Activated effector memory CD4-positive, alpha-beta T cell treated with anti-CD3 and anti-CD28 coated beads, Interleukin-2, amount 50 U/mL, for 16 hours (primary cell): ENCODE measurements around the gene TOMM20L.
"Not testable (repeated sequence)": the region's sequence is repeated elsewhere in the genome, so short reads cannot be mapped to it uniquely, and the experiment has no call there.

Experiments used
- DNase-seq: peaks from one replicate; pipeline ENCODE4 v3.0.0-alpha.2; 2020

The TOMM20L gene

GRCh38 chr14:58395812-58396788 lies at the start of gene TOMM20L:
TOMM20L (plus strand) TSS chr14:58395930; CDS start chr14:58395958, 28 bp downstream.
- peak; percentile 90 for DNase-seq

DNA sequence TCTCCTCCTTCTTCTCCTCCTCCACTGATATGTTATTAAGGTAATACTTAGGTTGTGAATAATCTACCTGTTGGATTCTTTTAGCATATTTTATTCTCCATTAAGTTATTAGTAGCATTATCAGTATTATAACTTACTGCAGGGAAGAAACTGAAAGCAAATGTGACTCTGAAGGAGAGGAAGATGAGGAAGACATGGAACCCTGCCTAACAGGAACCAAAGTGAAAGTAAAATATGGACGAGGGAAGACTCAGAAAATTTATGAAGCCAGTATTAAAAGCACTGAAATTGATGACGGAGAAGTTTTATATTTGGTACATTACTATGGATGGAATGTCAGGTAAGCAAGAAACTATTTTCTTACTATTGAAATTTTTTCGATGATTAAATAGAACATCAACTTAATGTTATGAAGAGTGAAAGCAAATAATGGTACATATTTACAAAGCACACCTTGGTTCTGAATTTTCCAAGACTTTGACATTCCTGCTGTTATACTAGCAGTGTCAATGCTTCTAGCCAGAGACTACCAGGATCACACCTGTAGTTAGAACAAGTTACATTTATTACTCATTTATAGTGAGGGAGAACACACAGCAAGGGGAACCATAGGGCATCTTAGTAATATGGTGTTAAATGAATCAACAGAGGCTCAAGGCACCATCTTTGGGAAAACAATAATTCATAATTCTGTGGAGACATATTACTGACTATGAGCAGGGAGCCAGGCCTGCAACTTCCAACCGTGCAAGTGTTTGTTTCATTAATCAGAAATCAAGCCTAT lies 42.0 kb upstream of the TOMM20L start:
- DNase-seq: no peak

GRCh38 chr14:58354808-58355207 lies 40.9 kb upstream of the TOMM20L start:
- no peak for DNase-seq

DNA sequence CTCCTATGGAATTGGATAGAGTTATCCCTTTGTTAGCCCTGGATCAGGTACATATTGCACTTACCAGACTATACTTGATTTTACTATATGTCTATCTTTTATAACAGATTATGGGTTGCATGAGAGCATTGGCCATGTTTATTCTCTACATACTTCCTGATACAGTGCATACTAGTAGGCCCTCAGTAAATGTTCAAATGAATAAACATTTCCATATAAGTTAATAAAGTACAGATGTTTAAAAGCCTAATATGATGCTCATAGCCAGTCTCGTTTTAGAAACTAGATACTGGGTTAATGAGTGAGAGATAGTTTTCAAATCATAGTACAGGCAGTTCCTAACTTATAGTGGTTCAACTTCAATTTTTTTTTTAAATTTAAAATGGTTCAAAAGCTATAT lies 39.5 kb upstream of the TOMM20L start:
- no peak for DNase-seq

DNA sequence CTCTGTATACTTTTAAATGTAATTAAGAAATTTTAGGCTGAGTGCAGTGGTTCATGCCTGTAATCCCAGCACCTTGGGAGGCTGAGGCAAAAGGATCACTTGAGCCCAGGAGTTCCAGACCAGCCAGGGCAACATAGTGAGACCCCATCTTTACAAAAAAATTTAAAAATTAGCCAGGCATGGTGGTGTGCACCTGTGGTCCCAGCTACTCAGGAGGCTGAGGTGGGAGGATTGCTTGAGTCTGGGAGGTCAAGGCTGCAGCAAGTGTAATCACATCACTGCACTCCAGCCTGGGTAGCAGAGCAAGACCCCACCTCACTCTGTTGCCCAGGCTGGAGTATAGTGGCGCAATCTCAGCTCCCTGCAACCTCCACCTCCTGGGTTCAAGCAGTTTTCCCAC lies 33.5 kb upstream of the TOMM20L start:
- DNase-seq: not testable (repeated sequence)

DNA sequence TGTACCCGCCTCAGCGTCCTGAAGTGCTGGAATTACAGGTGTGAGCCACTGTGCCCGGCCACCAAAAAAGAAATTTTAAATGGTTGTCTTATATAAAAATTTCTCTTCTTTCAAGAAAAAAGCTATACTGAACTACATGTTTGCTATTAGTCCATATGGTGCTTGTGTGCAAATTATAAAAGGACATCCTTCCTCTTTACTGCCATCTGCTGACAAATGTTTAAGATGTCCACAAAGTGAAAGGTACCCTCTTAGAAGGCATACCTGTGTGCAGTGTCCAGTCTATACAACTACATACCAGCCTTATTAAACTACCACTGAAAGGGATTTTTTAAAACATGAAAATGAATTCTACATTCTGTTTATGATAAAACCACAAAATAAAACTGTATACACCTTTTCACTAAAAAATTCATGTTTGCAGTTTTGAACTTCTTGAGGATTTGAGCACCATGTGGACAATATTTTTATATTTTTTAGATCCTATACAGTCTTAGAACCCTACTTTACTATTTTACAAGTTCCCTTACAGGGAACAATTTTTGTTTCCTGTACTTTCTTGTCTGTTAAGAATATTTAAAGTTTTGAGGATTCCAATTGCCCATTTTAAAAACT lies 32.8 kb upstream of the TOMM20L start:
- no peak for DNase-seq

GRCh38 chr14:58364316-58364715 lies 31.4 kb upstream of the TOMM20L start:
- DNase-seq: no peak

DNA sequence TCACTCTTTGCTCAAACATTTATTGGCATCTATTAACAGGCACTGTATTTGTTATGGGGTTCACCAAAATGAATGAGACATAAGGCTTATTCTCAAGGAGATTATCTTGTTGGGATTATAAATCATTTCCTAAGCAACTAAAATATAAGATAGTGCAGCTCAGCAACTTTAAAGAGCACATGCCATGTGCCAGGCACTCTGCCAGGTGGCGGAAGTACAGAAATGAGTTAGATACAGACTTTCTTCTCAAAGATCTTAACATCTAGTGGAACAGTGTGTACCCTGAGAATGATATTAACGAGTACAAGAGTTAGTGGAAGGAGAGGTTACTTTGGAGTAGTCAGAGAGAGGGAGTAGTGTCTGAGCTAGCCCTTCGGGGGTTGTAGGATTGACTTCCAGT lies 28.4 kb upstream of the TOMM20L start:
- DNase-seq: no peak

- no peak for DNase-seq
Measured at GRCh38 chr14:58368956-58369355, 26.8 kb upstream of the TOMM20L start.

DNA sequence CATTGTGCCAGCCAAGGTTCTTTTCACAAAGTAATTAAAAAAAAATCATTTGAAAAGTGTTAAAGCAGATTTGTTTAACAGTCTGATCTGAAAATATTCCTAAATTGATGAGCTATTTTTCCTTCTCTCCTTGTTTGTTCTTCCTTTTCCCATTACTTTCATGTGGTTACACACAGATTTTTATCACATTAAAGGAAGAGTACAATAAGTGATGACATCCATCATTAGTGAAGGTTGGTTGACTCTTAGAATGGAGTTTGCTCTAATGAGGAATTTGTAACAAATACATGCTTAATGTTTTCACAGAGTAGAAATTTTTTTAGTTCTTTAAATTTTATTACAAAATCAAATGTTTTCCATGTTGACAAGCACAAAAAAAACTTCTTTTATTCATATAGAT lies 18.9 kb upstream of the TOMM20L start:
- DNase-seq: no peak

DNA sequence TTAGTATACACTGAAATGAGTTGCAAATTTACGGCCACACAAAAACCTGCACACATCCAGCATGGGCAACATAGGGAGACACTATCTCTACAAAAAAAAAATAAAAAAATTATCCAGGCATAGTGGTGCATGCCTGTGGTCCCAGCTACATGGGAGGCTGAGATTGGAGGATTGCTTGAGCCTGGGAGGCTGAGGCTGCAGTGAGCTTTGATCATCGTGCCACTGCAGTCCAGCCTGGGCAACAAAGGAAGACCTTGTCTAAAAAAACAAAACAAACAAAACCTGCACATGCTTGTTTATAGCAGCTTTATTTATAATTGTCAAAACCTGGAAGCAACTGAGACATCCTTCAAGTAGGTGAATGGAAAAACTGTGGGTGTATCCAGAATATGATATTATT lies 4.9 kb upstream of the TOMM20L start:
- DNase-seq: no peak

GRCh38 chr14:58395562-58395811 lies 243 bp upstream of the TOMM20L start:
- no peak for DNase-seq

- DNase-seq: no peak
Measured at GRCh38 chr14:58397156-58397555, 1.4 kb downstream of the TOMM20L start.

DNA sequence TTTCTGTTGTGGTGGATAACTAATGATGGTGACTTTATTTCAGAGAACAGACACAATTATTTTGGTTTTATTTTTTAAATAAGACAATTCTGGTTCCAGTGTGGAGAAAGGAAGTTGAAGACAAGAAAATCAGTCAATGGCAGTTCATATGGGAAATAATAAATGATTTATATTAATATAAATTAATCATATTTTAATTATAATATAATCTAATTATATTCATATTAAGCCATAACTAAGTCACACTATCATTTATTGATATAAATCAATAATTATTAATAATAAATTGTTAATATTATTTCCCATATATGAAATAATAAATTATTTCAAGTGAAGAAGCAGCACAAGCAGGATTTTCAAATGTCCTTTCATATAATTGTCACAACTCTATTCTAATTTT lies 2.8 kb downstream of the TOMM20L start:
- no peak for DNase-seq

GRCh38 chr14:58398895-58399294 lies 3.2 kb downstream of the TOMM20L start:
- DNase-seq: no peak

DNA sequence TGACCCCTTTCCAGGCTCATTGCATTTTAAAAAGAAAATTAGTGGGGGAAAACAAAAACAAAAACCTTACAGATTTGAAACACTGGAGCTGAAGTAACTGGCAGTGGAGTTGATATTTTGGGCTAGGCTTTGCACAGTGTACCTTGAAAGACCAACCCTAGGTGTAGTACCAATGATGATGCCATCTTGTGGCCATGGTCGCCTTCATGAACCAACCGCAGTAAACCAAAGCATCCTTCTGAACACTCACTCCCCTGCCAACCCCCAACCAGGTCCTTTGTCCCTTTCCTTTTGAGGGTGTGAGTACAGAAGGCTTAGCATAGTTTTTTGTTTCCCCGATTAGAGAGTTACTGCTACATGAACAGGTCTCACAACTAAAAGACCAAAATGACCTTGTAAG lies 5.9 kb downstream of the TOMM20L start:
- DNase-seq: no peak

DNA sequence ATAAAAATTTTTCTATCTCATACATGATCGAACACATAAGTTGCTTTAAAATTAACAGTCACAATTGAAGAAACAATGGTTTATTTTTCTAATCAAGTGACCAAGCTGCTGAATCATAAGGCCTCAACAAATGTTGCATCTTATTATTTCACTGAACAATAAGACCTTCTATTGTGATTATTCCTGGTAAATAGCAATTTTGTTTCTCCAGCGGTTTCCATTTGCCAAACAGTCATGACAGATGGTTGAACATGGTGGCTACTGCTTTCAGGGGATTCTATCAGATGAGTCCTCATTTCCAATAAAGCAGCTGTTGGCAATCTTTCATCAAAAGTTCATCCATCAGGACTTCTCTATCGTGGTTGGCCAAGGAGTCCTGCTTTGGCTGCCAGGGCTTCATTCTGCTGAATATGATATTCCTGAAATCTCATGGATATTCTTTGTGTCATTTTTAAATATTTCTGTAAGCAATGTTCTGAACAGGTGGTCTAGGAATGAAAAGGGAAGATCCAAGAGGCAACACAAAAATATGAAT lies 13.0 kb downstream of the TOMM20L start:
- no peak for DNase-seq

- DNase-seq: no peak
Measured at GRCh38 chr14:58414845-58415244, 19.1 kb downstream of the TOMM20L start.

DNA sequence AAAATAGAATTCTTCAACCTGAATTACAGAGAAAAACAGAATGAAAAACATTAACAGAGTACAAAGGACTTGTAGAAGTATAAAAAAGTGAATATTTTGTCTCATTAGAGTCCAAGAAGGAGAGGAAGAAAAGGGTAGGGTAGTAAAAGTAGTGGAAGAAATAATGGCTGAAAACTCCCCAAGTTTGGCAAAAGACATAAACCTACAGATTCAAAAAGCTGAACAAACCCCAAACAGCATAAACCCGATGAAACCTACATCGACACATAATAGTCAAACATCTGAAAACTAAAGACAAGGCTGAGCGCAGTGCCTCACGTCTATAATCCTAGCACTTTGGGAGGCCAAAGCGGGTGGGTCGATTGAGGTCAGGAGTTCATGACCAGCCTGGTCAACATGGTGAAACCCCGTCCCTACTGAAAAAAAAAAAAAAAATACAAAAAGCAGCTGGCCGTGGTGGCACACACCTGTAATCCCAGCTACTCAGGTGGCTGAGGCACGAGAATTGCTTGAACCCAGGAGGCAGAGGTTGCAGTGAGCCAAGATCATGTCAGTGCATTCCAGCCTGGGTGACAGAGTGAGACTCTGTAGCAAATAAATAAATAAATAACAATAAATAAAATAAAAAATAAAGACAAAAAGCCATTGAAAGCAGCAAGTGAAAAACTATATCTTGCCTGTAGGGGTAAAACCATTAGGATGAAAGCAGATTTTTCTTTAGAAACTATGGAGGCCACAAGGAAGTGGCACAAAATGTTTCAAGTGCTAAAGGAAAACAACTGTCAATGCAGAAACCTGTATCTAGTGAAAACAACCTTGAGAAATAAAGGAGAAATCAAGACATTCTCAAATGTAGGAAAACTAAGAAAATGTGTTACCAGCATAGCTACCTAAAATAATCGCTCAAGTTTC lies 20.2 kb downstream of the TOMM20L start:
- DNase-seq: no peak

DNA sequence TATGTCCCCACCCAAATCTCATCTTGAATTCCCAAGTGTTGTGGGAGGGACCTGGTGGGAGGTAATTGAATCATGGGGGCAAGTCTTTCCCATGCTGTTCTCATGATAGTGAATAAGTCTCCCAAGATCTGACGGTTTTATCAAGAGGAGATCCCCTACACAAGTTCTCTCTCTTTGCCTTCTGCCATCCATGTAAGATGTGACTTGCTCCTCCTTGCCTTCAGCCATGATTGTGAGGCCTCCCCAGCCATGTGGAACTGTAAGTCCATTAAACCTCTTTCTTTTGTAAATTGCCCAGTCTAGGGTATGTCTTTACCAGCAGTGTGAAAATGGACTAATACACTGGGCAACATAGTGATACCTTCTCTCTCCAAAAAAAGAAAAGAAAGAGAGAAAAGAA lies 21.2 kb downstream of the TOMM20L start:
- DNase-seq: not testable (repeated sequence)

DNA sequence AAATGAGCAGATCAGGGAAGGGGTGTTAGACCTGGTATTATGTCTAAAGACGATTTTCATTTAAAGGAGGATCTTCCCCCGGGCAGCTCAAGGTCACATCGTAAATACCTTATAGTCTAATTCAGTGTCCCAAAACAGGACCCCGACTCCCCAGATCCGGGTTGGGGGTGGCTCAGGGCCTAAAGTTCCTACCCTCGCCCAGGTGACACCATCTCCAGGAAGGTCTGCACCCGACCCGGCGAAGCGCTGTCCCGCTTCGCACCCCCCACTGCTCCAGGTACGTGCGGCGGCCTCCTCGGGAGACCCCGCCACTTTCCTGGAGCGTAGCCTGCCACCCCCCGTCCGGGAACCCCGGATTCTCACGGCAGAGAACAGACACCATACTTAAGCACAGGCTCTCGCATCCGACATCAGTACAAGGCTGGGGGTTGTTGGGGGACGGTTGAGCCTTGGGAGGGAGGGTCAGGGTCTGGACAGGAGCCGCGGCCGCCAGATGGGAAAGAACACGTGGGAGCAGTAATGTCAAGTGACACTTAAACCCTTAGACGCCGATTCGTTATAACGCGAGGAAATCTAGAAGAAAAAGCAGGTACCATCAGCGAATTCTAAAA lies 31.0 kb downstream of the TOMM20L start:
- DNase-seq: peak; percentile 82
